Gastroesophageal sphincter (tissue), 4 donors: ENCODE measurements around the gene HTRA3. TPM values are rescaled to one million over a fixed set of nuclear protein-coding genes. Genes with fewer than 3 reads are reported as not detected.
"Not testable (repeated sequence)": the region's sequence is repeated elsewhere in the genome, so short reads cannot be mapped to it uniquely, and the experiment has no call there.

Experiments used
- ATAC-seq: fragments of 150-250 bp; one replicate; pipeline ENCODE4 v1.9.1; 2016; ENCODE audit warnings: mild to moderate bottlenecking, moderate library complexity
- H3K27ac ChIP-seq, 4 donors: fragments of 200-600 bp; sonication (generic) in 3 of 4; 1 replicate in 3 of 4; 2 replicates in 1 of 4; pipeline ENCODE4 v1.5.1; 2016 to 2019
- H3K27me3 ChIP-seq: fragments of 200-600 bp; sonication (generic); one replicate; pipeline ENCODE4 v1.5.1; 2019
- H3K36me3 ChIP-seq, 2 donors: fragments of 200-600 bp; sonication (generic); one replicate each; pipeline ENCODE4 v1.5.1; 2019; ENCODE audit warnings: control low read depth in 1 of 2
- H3K4me1 ChIP-seq, 3 donors: fragments of 200-600 bp; sonication (generic); 1 replicate in 2 of 3; 2 replicates in 1 of 3; pipeline ENCODE4 v1.5.1; 2016 to 2019; ENCODE audit warnings: control low read depth in 2 of 3
- H3K4me3 ChIP-seq, 2 donors: fragments of 200-600 bp; sonication (generic); one replicate each; pipeline ENCODE4 v1.5.1; 2019; ENCODE audit warnings: mild to moderate bottlenecking in 1 of 2, moderate library complexity in 1 of 2
- H3K9me3 ChIP-seq, 3 donors: fragments of 200-600 bp; sonication (generic); one replicate each; pipeline ENCODE4 v1.5.1; 2017 to 2019; ENCODE audit warnings: control low read depth in 2 of 3
- EP300 ChIP-seq: sonication (generic); formaldehyde crosslinking; IDR thresholded peaks from one replicate; pipeline ENCODE4 v1.6.1; 2017; ENCODE audit warnings: antibody characterized with exemption, mild to moderate bottlenecking
- POLR2A ChIP-seq, 2 donors: fragments of 450-650 bp; IDR thresholded peaks; one replicate each; pipeline ENCODE4 v1.6.1; 2017; ENCODE audit warnings: antibody characterized with exemption in 2 of 2, mild to moderate bottlenecking in 2 of 2, moderate library complexity in 1 of 2
- POLR2AphosphoS5 ChIP-seq: sonication (generic); formaldehyde crosslinking; IDR thresholded peaks from one replicate; pipeline ENCODE4 v1.6.1; 2017; ENCODE audit warnings: antibody characterized with exemption
- WGBS, 2 donors: methylation state at CpG; one replicate each; pipeline ENCODE4 v1.1.5; 2018; ENCODE audit warnings: low coverage in 1 of 2; 5-methylcytosine and 5-hydroxymethylcytosine counted together
- total RNA-seq, 4 donors: library from RNA; depleted of rRNA; stranded (reverse); fragments of >200 nt; gene quantifications; one replicate each; pipeline ENCODE4 v1.1.0, GENCODE V29; 2016
- TF ChIP-seq, protein P1 (sequence below), 4 experiments: fragments of 200-600 bp in 2 of 4; fragments of 450-650 bp in 2 of 4; sonication (generic) in 1 of 4; IDR thresholded peaks; one replicate each; pipeline ENCODE4 v1.5.1; 2017 to 2019; ENCODE audit warnings: antibody characterized with exemption in 4 of 4, mild to moderate bottlenecking in 2 of 4, moderate library complexity in 2 of 4

The HTRA3 gene
- total RNA-seq, 4 donors from 2014 or later, result 30.2 to 80.5 (median 59.9) TPM

- H3K4me1 ChIP-seq, result peaks cover 0 to 37% (median 20%) of the 10 kb centered on the region in 3 donors
- H3K27ac ChIP-seq, result no peak overlapping the region
- WGBS, 2 donors, result 87 to 92% methylated on average over 3 to 13 of the region's 34 CpGs
- TF ChIP-seq POLR2AphosphoS5, result no peak
- H3K4me3 ChIP-seq, result no peak overlapping the region
- ATAC-seq, result no peak
- H3K36me3 ChIP-seq, result no peaks in the 10 kb centered on the region
- H3K27me3 ChIP-seq, result no peaks in the 10 kb centered on the region
- no peaks in the 10 kb centered on the region for H3K9me3 ChIP-seq
Measured at GRCh38 chr4:8345053-8345945, 75.7 kb downstream of the HTRA3 start.

- Histone ChIP-seq H3K36me3 (no peaks in the 10 kb centered on the region), H3K4me3 (no peak overlapping the region), H3K4me1 (peaks cover 0 to 34% (median 19%) of the 10 kb centered on the region in 3 donors), H3K27me3 (no peaks in the 10 kb centered on the region), H3K9me3 (no peaks in the 10 kb centered on the region), H3K27ac (no peak overlapping the region)
- TF ChIP-seq POLR2A (IDR thresholded peaks at IDR 0.05) (no peak), EP300 (no peak), POLR2AphosphoS5 (no peak)
- TF ChIP-seq, protein P1, sequence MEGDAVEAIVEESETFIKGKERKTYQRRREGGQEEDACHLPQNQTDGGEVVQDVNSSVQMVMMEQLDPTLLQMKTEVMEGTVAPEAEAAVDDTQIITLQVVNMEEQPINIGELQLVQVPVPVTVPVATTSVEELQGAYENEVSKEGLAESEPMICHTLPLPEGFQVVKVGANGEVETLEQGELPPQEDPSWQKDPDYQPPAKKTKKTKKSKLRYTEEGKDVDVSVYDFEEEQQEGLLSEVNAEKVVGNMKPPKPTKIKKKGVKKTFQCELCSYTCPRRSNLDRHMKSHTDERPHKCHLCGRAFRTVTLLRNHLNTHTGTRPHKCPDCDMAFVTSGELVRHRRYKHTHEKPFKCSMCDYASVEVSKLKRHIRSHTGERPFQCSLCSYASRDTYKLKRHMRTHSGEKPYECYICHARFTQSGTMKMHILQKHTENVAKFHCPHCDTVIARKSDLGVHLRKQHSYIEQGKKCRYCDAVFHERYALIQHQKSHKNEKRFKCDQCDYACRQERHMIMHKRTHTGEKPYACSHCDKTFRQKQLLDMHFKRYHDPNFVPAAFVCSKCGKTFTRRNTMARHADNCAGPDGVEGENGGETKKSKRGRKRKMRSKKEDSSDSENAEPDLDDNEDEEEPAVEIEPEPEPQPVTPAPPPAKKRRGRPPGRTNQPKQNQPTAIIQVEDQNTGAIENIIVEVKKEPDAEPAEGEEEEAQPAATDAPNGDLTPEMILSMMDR (IDR thresholded peaks at IDR 0.05), result no peak
- WGBS, 2 donors, result 73 to 75% methylated on average over 3 to 6 of the region's 39 CpGs
- ATAC-seq, result no peak
Measured at GRCh38 chr4:8345946-8346814, 76.6 kb downstream of the HTRA3 start.

DNA sequence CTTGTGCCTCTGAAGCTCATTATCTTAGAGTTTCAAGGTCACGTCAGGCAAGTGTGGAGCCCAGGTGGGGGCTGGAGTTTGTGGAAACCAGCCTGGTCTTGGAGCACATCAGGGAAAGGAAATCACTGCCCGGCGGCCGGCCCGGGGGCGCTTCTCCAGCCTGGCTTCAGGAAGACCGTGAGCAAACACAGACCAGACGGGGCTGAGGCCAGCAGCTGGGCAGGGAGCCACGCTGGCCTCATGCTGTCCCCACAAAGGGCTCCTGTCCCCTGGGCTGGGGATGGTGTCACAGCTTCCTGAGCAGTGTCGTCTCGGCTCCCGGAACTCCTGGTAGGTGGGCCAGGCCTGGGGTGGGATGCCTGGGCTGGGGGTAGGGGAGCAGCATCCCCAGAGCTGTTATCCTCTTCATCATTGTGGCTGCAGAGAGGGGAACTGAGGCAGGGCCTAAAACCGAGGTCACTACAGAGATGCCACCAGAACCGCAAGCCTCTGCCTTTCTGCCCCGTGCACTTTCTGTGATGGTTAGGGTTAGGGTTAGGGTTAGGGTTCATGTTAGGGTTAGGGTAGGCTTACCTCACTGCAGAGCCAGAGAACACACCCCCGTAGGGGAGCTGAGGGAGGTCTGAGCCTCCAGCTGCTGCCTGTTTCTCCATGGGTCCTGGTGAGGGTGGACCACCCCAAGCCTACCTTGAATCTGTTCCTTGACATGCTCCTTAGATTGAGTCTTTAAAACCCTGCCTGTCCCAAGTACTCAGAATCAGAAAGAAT, 77.5 kb downstream of the HTRA3 start:
- ATAC-seq, result no peak
- WGBS, 2 donors, result 56% methylated on average over 1 to 3 of the region's 16 CpGs
- Histone ChIP-seq H3K36me3 (no peaks in the 10 kb centered on the region), H3K9me3 (no peaks in the 10 kb centered on the region), H3K27me3 (no peaks in the 10 kb centered on the region), H3K4me3 (no peak overlapping the region), H3K4me1 (peaks cover 0 to 34% (median 10%) of the 10 kb centered on the region in 3 donors), H3K27ac (no peak overlapping the region)
- TF ChIP-seq POLR2AphosphoS5, result no peak
- TF ChIP-seq POLR2A (IDR thresholded peaks at IDR 0.05), result no peak
- TF ChIP-seq, protein P1 (IDR thresholded peaks at IDR 0.05), result no peak
- no peak for TF ChIP-seq EP300

DNA sequence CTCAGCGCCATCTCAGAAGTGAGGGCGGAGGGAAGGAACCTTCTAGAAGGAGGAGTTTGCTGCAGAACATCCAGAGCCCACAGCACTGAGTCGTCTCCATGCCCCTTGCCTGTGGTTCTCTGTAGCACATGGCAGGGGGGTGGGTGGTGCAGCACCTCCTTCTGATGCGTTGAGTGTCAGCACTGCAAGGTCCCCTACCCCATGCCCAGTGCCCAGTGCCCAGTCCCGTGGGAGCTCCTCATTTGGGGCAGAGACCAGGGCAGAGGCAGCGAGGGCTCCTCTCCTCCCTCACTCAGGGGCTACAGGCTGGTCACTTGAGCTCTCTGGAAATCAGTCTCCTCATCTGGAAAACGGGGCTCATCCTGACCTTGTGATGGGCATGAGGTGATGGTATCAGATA, 78.1 kb downstream of the HTRA3 start:
- Histone ChIP-seq H3K4me1 (peaks cover 0 to 34% (median 12%) of the 10 kb centered on the region in 3 donors), H3K27me3 (no peaks in the 10 kb centered on the region), H3K36me3 (no peaks in the 10 kb centered on the region), H3K9me3 (no peaks in the 10 kb centered on the region), H3K27ac (no peak overlapping the region), H3K4me3 (no peak overlapping the region)
- no peak for ATAC-seq
- WGBS, 2 donors, result 64% methylated on average over 2 of the region's 7 CpGs; no CpG with 5 or more reads in 1 of the 2 donors
- no peak for TF ChIP-seq POLR2A (IDR thresholded peaks at IDR 0.05)
- TF ChIP-seq, protein P1 (IDR thresholded peaks at IDR 0.05), result no peak
- TF ChIP-seq EP300, result no peak
- no peak for TF ChIP-seq POLR2AphosphoS5

- Histone ChIP-seq H3K4me3 (no peak overlapping the region), H3K9me3 (no peaks in the 10 kb centered on the region), H3K4me1 (peaks cover 0 to 34% (median 10%) of the 10 kb centered on the region in 3 donors), H3K27me3 (no peaks in the 10 kb centered on the region), H3K27ac (no peak overlapping the region), H3K36me3 (no peaks in the 10 kb centered on the region)
- WGBS, 2 donors, result 20 to 80% methylated on average over 2 to 3 of the region's 6 CpGs
- ATAC-seq, result no peak
- TF ChIP-seq, protein P1 (IDR thresholded peaks at IDR 0.05), result no peak
- TF ChIP-seq EP300 (no peak), POLR2AphosphoS5 (no peak), POLR2A (IDR thresholded peaks at IDR 0.05) (no peak)
Measured at GRCh38 chr4:8348071-8348470, 78.5 kb downstream of the HTRA3 start.

DNA sequence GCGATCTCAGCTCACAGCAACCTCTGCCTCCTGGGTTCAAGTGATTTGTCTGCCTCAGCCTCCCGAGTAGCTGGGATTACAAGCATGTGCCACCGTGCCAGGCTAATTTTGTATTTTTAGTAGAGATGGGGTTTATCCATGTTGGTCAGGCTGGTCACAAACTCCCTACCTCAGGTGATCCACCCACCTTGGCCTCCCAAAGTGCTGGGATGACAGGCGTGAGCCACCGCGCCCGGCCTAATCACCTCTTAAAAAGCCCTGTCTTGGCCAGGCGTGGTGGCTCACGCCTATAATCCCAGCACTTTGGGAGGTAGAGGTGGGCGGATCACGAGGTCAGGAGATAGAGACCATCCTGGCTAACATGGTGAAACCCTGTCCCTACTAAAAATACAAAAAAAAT, 79.7 kb downstream of the HTRA3 start:
- not testable (repeated sequence) for H3K27ac ChIP-seq, ATAC-seq, H3K36me3 ChIP-seq, H3K27me3 ChIP-seq, H3K9me3 ChIP-seq, H3K4me3 ChIP-seq
- WGBS, 2 donors, result 92 to 100% methylated on average over 2 of the region's 11 CpGs
- H3K4me1 ChIP-seq, result peaks cover 0 to 31% (median 6%) of the 10 kb centered on the region in 3 donors
